AG04449 (cell line): Measurements from ENCODE around the gene OTC.

Experiments
- CTCF ChIA-PET: fragments of 350-600 bp; formaldehyde crosslinking; extraction: SDS; loops from one replicate; lab custom pipeline; 2021; ENCODE audit warnings: antibody characterized with exemption; lab: Yijun Ruan, JAX
- POLR2A ChIA-PET: fragments of 400-600, 350-600 bp; formaldehyde crosslinking; extraction: SDS; loops from one replicate; lab custom pipeline; 2020; ENCODE audit warnings: antibody characterized with exemption, inconsistent platforms; lab: Yijun Ruan, JAX
- DNase-seq: peaks from one replicate; pipeline ENCODE4 v3.0.0-alpha.2; 2010; ENCODE audit warnings: low read depth, low spot score
- H3K4me3 ChIP-seq: 2 replicates; pipeline ENCODE4 v1.5.1; 2011; ENCODE audit warnings: low read depth, mild to moderate bottlenecking, control low read depth, low read length
- CTCF ChIP-seq: IDR thresholded peaks from one replicate; pipeline ENCODE4 v1.5.1; 2011; ENCODE audit warnings: mild to moderate bottlenecking, moderate library complexity, low read length, control low read depth, inconsistent platforms; ENCODE audit not compliant: insufficient read depth; ENCODE audit errors: missing control alignments

Gene OTC

GRCh38 chrX:38327775-38328081 lies 24.7 kb upstream of the OTC start:
- DNase-seq: no peak
- TF ChIP-seq CTCF: no peak
- H3K4me3 ChIP-seq: peak overlapping the region; percentile 34
- ChIA-PET POLR2A (interaction anchor here (1.0 to 1.6 kb wide), 2 partner anchors 15 to 113 kb away, joined by 3 to 7 read pairs; no protein-coding TSS in a partner anchor), CTCF (interaction anchor here (0.7 to 2.5 kb wide), 23 partner anchors 9 to 161 kb away, joined by 3 to 21 read pairs (median 5); partner anchors contain the start of gene SRPX)

GRCh38 chrX:38332505-38332904 lies 19.9 kb upstream of the OTC start:
- ChIA-PET CTCF (interaction anchor here (0.6 kb wide), 1 partner anchor 224 kb away, joined by 3 read pairs; no protein-coding TSS in a partner anchor), POLR2A (no interaction called here)
- H3K4me3 ChIP-seq: no peak overlapping the region
- no peak for TF ChIP-seq CTCF
- no peak for DNase-seq

- no peak overlapping the region for H3K4me3 ChIP-seq
- ChIA-PET POLR2A (no interaction called here), CTCF (interaction anchor here (0.7 to 1.7 kb wide), 3 partner anchors 8 to 321 kb away, joined by 3 to 4 read pairs (median 3); partner anchors contain the start of gene RPGR)
- DNase-seq: no peak
- TF ChIP-seq CTCF: no peak
These were observed 17.0 kb upstream of the OTC start for GRCh38 chrX:38335382-38335781.

GRCh38 chrX:38336538-38337240 lies 15.7 kb upstream of the OTC start:
- ChIA-PET CTCF (interaction anchor here (1.7 kb wide), 1 partner anchor 10 kb away, joined by 4 read pairs; the partner anchor contains the start of gene RPGR), POLR2A (no interaction called here)
- TF ChIP-seq CTCF: no peak
- no peak for DNase-seq
- H3K4me3 ChIP-seq: no peak overlapping the region

- POLR2A ChIA-PET: no interaction called here
- no peak for DNase-seq
- CTCF ChIA-PET: no interaction called here
- no peak for TF ChIP-seq CTCF
- H3K4me3 ChIP-seq: no peak overlapping the region
These were observed 11.0 kb upstream of the OTC start for GRCh38 chrX:38341442-38341841.

- ChIA-PET POLR2A (no interaction called here), CTCF (no interaction called here)
- DNase-seq: no peak
- TF ChIP-seq CTCF: no peak
- H3K4me3 ChIP-seq: no peak overlapping the region
These were observed 9.3 kb upstream of the OTC start for GRCh38 chrX:38342853-38343778.
